ENCODE data around the gene CREG1.

DNA sequence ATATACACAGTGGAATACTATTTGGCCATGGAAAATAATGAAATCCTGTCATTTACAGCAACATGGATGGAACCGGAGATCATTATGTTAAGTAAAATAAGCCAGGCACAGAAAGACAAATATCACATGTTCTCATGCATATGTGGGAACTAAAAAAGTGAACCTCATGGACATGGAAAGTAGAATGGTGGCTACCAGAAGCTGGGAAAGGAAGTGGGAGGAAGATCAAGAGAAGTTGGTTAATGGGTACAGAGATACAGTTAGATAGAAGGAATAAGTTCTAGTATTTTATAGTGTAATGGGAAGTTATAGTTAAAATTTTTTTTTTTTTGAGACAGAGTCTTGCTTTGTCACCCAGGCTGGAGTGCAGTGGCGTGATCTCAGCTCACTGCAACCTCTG lies 34.8 kb upstream of the CREG1 start:
- no peak for TF ChIP-seq EP300 (IDR thresholded peaks at IDR 0.05)
- TF ChIP-seq, protein P1, sequence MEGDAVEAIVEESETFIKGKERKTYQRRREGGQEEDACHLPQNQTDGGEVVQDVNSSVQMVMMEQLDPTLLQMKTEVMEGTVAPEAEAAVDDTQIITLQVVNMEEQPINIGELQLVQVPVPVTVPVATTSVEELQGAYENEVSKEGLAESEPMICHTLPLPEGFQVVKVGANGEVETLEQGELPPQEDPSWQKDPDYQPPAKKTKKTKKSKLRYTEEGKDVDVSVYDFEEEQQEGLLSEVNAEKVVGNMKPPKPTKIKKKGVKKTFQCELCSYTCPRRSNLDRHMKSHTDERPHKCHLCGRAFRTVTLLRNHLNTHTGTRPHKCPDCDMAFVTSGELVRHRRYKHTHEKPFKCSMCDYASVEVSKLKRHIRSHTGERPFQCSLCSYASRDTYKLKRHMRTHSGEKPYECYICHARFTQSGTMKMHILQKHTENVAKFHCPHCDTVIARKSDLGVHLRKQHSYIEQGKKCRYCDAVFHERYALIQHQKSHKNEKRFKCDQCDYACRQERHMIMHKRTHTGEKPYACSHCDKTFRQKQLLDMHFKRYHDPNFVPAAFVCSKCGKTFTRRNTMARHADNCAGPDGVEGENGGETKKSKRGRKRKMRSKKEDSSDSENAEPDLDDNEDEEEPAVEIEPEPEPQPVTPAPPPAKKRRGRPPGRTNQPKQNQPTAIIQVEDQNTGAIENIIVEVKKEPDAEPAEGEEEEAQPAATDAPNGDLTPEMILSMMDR (IDR thresholded peaks at IDR 0.05): no peak

Data from sigmoid colon (tissue), 4 donors.